Ascending aorta (tissue), 2 donors: ENCODE results near the gene CEP43. TPM values are rescaled to one million over a fixed set of nuclear protein-coding genes. Genes with fewer than 3 reads are reported as not detected.

Source experiments
- DNase-seq, 2 donors: peaks; one replicate each; pipeline ENCODE4 v3.0.0-alpha.2; 2019; ENCODE audit warnings: low spot score in 2 of 2
- H3K27ac ChIP-seq, 2 donors: fragments of 200-600 bp; sonication (generic); one replicate each; pipeline ENCODE4 v1.5.1; 2016 to 2017; ENCODE audit warnings: mild to moderate bottlenecking in 1 of 2
- H3K27me3 ChIP-seq: fragments of 200-600 bp; sonication (generic); one replicate; pipeline ENCODE4 v1.5.1; 2017
- H3K36me3 ChIP-seq, 2 donors: fragments of 200-600 bp; sonication (generic); one replicate each; pipeline ENCODE4 v1.5.1; 2016
- H3K4me1 ChIP-seq, 2 donors: fragments of 200-600 bp; sonication (generic); one replicate each; pipeline ENCODE4 v1.5.1; 2016 to 2017; ENCODE audit warnings: mild to moderate bottlenecking in 1 of 2
- H3K4me3 ChIP-seq, 2 donors: fragments of 200-600 bp; sonication (generic); one replicate each; pipeline ENCODE4 v1.5.1; 2016 to 2017; ENCODE audit warnings: mild to moderate bottlenecking in 1 of 2
- H3K9me3 ChIP-seq, 2 donors: fragments of 200-600 bp; sonication (generic); one replicate each; pipeline ENCODE4 v1.5.1; 2016
- intact Hi-C: fragments of 100-400 bp; cut with DNase I; formaldehyde crosslinking; loops from one replicate; pipeline ENCODE4 v1.15.1; 2023
- total RNA-seq: library from RNA; depleted of rRNA; stranded (reverse); fragments of >200 nt; gene quantifications from one replicate; pipeline ENCODE4 v1.1.0, GENCODE V29; 2016
- TF ChIP-seq, protein P1 (sequence below), 3 experiments: fragments of 200-600 bp in 2 of 3; fragments of 450-650 bp in 1 of 3; sonication (generic) in 2 of 3; IDR thresholded peaks; one replicate each; pipeline ENCODE4 v1.5.1; 2016 to 2019; ENCODE audit warnings: antibody characterized with exemption in 3 of 3, mild to moderate bottlenecking in 1 of 3, moderate library complexity in 1 of 3

Gene CEP43
- total RNA-seq, 1 donor from 2014 or later, result 10.7 TPM

DNA sequence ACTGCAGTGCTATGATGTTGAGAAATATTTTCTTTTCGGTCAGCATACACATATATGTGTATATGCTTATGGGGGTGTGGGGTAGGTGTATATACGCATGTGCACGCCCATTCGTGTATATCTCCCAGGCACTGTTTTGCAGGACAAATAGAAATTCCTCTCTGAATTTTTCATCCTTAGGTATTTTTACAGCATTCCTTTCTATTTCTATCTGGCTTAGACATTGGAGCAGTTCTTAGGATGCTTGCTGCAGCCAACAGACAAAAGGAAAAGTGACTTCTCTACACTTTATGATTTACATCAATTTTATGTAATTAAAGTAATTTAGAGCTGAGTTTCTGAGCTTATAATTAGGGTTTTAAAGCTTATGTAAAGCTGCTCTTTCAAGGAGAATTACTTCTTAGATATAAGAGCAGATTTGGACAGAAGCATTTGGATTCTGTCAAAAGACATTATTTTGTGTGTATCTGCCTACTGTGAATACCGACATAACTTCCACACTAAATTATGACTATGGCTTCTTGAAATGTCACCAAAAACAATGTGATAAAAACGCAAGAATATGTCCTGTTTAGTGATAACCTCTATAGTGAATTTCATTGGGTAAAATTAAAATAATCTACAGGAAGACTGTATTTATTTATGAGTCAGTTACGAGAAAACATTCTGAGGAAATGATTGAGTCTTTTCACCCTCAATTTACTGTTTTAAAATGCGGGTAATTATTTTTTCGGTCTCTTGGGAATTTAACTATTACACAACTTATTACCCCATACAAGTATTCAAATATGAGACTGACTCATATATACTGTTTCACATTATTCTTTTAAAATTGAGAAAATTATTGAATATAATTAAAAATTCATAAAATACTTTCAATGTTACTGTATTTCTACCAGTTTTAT is 21.3 kb upstream of the CEP43 start:
- H3K27ac ChIP-seq, result no peak overlapping the region
- intact Hi-C loops, result no loop called here
- no peaks in the 10 kb centered on the region for H3K36me3 ChIP-seq
- H3K27me3 ChIP-seq, result no peaks in the 10 kb centered on the region
- H3K4me1 ChIP-seq, result no peaks in the 10 kb centered on the region
- no peaks in the 10 kb centered on the region for H3K9me3 ChIP-seq
- TF ChIP-seq, protein P1, sequence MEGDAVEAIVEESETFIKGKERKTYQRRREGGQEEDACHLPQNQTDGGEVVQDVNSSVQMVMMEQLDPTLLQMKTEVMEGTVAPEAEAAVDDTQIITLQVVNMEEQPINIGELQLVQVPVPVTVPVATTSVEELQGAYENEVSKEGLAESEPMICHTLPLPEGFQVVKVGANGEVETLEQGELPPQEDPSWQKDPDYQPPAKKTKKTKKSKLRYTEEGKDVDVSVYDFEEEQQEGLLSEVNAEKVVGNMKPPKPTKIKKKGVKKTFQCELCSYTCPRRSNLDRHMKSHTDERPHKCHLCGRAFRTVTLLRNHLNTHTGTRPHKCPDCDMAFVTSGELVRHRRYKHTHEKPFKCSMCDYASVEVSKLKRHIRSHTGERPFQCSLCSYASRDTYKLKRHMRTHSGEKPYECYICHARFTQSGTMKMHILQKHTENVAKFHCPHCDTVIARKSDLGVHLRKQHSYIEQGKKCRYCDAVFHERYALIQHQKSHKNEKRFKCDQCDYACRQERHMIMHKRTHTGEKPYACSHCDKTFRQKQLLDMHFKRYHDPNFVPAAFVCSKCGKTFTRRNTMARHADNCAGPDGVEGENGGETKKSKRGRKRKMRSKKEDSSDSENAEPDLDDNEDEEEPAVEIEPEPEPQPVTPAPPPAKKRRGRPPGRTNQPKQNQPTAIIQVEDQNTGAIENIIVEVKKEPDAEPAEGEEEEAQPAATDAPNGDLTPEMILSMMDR (IDR thresholded peaks at IDR 0.05), result no peak
- H3K4me3 ChIP-seq, result no peak overlapping the region
- no peak for DNase-seq

DNA sequence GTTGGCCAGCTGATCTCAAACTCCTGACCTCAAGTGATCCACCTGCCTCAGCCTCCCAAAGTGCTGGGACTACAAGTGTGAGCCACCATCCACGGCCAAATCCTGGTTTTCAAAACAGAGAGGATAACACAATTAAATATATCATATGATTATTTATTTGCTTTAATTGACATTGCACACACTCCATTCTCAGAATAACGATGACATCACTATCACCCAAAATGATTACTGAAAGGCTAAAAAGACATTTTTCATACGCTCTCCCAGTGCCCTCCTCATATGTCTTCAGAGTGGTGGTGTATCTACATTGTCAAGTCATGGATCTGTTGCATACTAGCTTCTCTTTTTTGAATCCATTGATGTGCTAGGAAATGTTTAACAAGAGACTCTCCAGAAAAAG is 18.5 kb upstream of the CEP43 start:
- Histone ChIP-seq H3K36me3 (no peaks in the 10 kb centered on the region), H3K27ac (no peak overlapping the region), H3K4me1 (no peaks in the 10 kb centered on the region), H3K27me3 (no peaks in the 10 kb centered on the region), H3K9me3 (no peaks in the 10 kb centered on the region), H3K4me3 (no peak overlapping the region)
- DNase-seq, result no peak
- intact Hi-C loops, result no loop called here
- TF ChIP-seq, protein P1 (IDR thresholded peaks at IDR 0.05), result no peak

DNA sequence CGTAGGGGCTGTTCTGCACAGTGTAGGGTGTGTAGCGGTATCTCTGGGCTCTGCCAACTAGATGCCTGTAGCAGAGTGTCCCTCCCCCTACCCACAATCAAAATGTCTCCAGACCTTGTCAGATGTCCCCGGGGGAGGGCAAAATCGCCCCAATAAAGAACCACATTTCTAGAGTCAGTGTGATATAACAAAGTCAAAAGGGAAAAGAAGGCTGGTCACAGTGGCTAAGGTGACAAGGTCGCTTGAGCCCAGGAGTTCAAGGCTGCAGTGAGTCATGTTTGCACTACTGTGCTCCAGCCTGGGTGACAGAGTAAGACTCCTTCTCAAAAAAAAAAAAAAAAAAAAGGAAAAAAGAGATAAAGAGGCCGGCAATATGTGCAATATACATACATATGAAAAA is 11.7 kb upstream of the CEP43 start:
- intact Hi-C loops, result no loop called here
- Histone ChIP-seq H3K9me3 (no peaks in the 10 kb centered on the region), H3K4me3 (no peak overlapping the region), H3K27ac (no peak overlapping the region), H3K36me3 (no peaks in the 10 kb centered on the region), H3K27me3 (no peaks in the 10 kb centered on the region), H3K4me1 (no peaks in the 10 kb centered on the region)
- DNase-seq, result no peak
- TF ChIP-seq, protein P1 (IDR thresholded peaks at IDR 0.05), result no peak

DNA sequence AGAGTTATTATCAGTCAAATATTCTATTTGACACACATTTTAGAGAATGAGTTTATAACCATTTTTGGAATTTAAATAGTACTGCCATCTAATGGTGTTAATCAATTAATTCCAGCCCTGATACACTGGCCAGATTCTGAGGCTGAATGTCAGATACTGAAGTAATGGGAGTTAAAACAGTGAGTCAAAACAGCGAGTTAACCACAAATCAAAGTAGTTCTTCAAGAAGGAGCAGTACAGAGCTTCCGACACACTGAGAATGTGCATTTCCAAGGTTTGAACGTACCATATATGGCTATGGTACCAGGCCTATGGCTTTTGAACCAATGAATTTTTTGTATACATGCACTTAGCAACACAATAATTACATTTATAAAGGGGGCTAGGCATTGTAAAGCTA is 11.3 kb upstream of the CEP43 start:
- DNase-seq, result no peak
- H3K4me1 ChIP-seq, result no peaks in the 10 kb centered on the region
- H3K27me3 ChIP-seq, result no peaks in the 10 kb centered on the region
- H3K4me3 ChIP-seq, result no peak overlapping the region
- intact Hi-C loops, result loop anchor here (2.0 kb wide), 1 partner anchor 201 kb away; no protein-coding TSS in a partner anchor
- TF ChIP-seq, protein P1 (IDR thresholded peaks at IDR 0.05), result no peak
- no peaks in the 10 kb centered on the region for H3K9me3 ChIP-seq
- H3K27ac ChIP-seq, result no peak overlapping the region
- H3K36me3 ChIP-seq, result no peaks in the 10 kb centered on the region

DNA sequence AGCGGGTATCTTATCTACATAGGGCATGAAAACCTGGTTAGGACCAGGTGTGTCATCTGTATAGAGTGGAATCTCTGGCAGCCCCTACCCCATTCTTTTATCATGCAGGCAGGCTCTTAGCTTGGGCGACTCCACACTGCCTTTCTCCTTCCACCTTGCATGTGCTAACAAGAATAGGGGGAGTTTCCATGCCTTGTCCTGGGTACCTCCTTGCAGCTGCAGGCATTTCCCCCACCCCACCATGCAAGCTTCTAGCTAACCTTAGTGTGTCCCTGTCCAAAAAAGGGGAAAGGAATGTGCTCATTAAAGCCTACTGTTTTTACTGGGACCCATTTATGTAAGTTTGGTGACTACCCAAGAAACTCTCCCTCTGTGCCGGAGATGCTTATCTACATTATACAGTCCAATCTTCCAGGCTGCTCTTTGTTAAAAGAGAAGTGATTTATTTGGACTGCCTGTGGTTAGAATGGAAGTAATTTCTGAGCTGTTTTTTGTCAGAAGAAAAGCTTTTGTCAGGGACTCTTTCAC is 10.5 kb upstream of the CEP43 start:
- TF ChIP-seq, protein P1 (IDR thresholded peaks at IDR 0.05), result no peak
- no peaks in the 10 kb centered on the region for H3K9me3 ChIP-seq
- H3K4me3 ChIP-seq, result no peak overlapping the region
- intact Hi-C loops, result loop anchor here (2.0 kb wide), 1 partner anchor 202 kb away; no protein-coding TSS in a partner anchor
- H3K27me3 ChIP-seq, result no peaks in the 10 kb centered on the region
- no peaks in the 10 kb centered on the region for H3K36me3 ChIP-seq
- H3K4me1 ChIP-seq, result no peaks in the 10 kb centered on the region
- DNase-seq, result no peak
- H3K27ac ChIP-seq, result no peak overlapping the region
